ENCODE measurements around the gene MAGOH. TPM values are rescaled to one million over a fixed set of nuclear protein-coding genes. Genes with fewer than 3 reads are reported as not detected.

The MAGOH gene
- total and polyA plus RNA-seq, 9 of the 15 experiments (the other 6 are each of a cell fraction or from before 2014, with no cell fraction given), result 102 to 342 (median 135) TPM

- Histone ChIP-seq H3K27ac (ENCODE audit: extremely low read depth, low read depth, low read length) (no peak overlapping the region), H3K9me1 (ENCODE audit: control insufficient read depth, insufficient read depth, low read length) (no peaks in the 10 kb centered on the region), H3K79me2 (ENCODE audit: control insufficient read depth, insufficient read depth, low read length) (no peaks in the 10 kb centered on the region), H3K4me3 (no peak overlapping the region), H3K4me1 (replicated peaks in 1 of 2; ENCODE audit: control insufficient read depth in 2 of 2, insufficient read depth in 2 of 2, low read length in 2 of 2) (peaks cover 16 to 34% of the 10 kb centered on the region in 2 experiments), H3K9ac (ENCODE audit: insufficient read depth in 1 of 2, low read depth in 2 of 2, low read length in 2 of 2) (no peak overlapping the region), H3K4me2 (ENCODE audit: insufficient read depth, low read length) (peak overlapping the region; percentile 61; the same call in 1 of the 2 replicates), H3K27me3 (ENCODE audit: control insufficient read depth in 2 of 2, insufficient read depth in 2 of 2, low read length in 2 of 2) (peaks cover 20 to 37% of the 10 kb centered on the region in 2 experiments; a peak in 4 of 5 replicates), H4K20me1 (replicated peaks; ENCODE audit: control insufficient read depth, insufficient read depth, low read length) (no peaks in the 10 kb centered on the region), H2AFZ (ENCODE audit: low read depth, low read length) (peak overlapping the region; percentile 93), H3K9me3 (replicated peaks; ENCODE audit: control insufficient read depth, insufficient read depth, low read depth, low read length) (no peaks in the 10 kb centered on the region), H3K36me3 (ENCODE audit: control insufficient read depth, insufficient read depth, low read length) (no peaks in the 10 kb centered on the region)
- ChIA-PET POLR2A (interaction anchor here (0.5 to 4.3 kb wide), 4 partner anchors 8 to 40 kb away, joined by 3 to 19 read pairs (median 5); no protein-coding TSS in a partner anchor), CTCF (ENCODE audit: low intra/inter-chr PET ratio) (interaction anchor here (1.7 kb wide), 1 partner anchor 277 kb away, joined by 8 read pairs; no protein-coding TSS in a partner anchor)
- peak; percentile 81 for ATAC-seq
- WGBS (ENCODE audit: insufficient coverage, low coverage, missing lambda C conversion rate), result 20% methylated on average over 16 of the region's 16 CpGs
- peak; percentile 94 for FAIRE-seq
- no TSS peak for BruUV-seq (replicated peaks)
- peak; percentile 84 to 93 (median 84) for DNase-seq (ENCODE audit: extremely low read depth in 1 of 4, low spot score in 3 of 4)
- in situ Hi-C loops (cut with MboI), result loop anchor here (10.0 to 25.0 kb wide), 2 partner anchors 270 to 477 kb away; partner anchors contain the start of gene ECHDC2
- intact Hi-C loops (cut with micrococcal nuclease), result loop anchor here (2.0 kb wide), 2 partner anchors 55 to 269 kb away; no protein-coding TSS in a partner anchor
- TF ChIP-seq MEIS2 (IDR thresholded peaks at IDR 0.05; ENCODE audit: partially characterized antibody), result peak; percentile 59
- TF ChIP-seq ILK (tag; IDR thresholded peaks at IDR 0.05; ENCODE audit: borderline replicate concordance, low read depth), result no peak
- no peak for TF ChIP-seq ZKSCAN8 (CRISPR knock-in tag; IDR thresholded peaks at IDR 0.05)
- no peak for TF ChIP-seq ZNF408 (CRISPR knock-in tag; IDR thresholded peaks at IDR 0.05; ENCODE audit: low read depth)
- TF ChIP-seq L3MBTL2 (IDR thresholded peaks at IDR 0.05), result peak; percentile 59; the same call in 1 of the 2 replicates
- TF ChIP-seq SMARCB1 (IDR thresholded peaks at IDR 0.05; ENCODE audit: insufficient read length, low read depth), result no peak
- no peak for TF ChIP-seq FIP1L1 (IDR thresholded peaks at IDR 0.05; ENCODE audit: low read depth, low read length, poor library complexity, severe bottlenecking)
- TF ChIP-seq U2AF1 (optimal IDR thresholded peaks at IDR 0.05; ENCODE audit: low read depth, low read length), result no peak
- TF ChIP-seq HNRNPK (IDR thresholded peaks at IDR 0.05; ENCODE audit: low read depth, low read length, poor library complexity, severe bottlenecking), result no peak
- TF ChIP-seq MXI1 (IDR thresholded peaks at IDR 0.05; ENCODE audit: low read depth, low read length), result no peak
- no peak for TF ChIP-seq FOXA1 (IDR thresholded peaks at IDR 0.05; ENCODE audit: borderline replicate concordance)
- TF ChIP-seq MYNN (IDR thresholded peaks at IDR 0.05), result no peak
- no peak for TF ChIP-seq MYNN (CRISPR knock-in tag; IDR thresholded peaks at IDR 0.05)
- TF ChIP-seq GTF2A2 (tag; IDR thresholded peaks at IDR 0.05), result no peak
- no peak for TF ChIP-seq TCFL5 (CRISPR knock-in tag; conservative IDR thresholded peaks at IDR 0.05)
- no peak for TF ChIP-seq E2F4 (CRISPR knock-in tag; IDR thresholded peaks at IDR 0.05; ENCODE audit: low read depth)
- no peak for TF ChIP-seq MEF2A (IDR thresholded peaks at IDR 0.05; ENCODE audit: control insufficient read depth, low read depth, low read length)
- no peak for TF ChIP-seq TAF7 (tag; IDR thresholded peaks at IDR 0.05)
- TF ChIP-seq MIER1 (IDR thresholded peaks at IDR 0.05; ENCODE audit: low read depth), result no peak
- TF ChIP-seq XRCC3 (IDR thresholded peaks at IDR 0.05), result no peak
- TF ChIP-seq THRB (CRISPR knock-in tag; conservative IDR thresholded peaks at IDR 0.05), result no peak
- no peak for TF ChIP-seq ZNF239 (CRISPR knock-in tag; IDR thresholded peaks at IDR 0.05)
- TF ChIP-seq ZC3H4 (CRISPR knock-in tag; IDR thresholded peaks at IDR 0.05; ENCODE audit: borderline replicate concordance), result no peak
Measured at GRCh38 chr1:53182111-53182593, 56.2 kb downstream of the MAGOH start.

Data from K562 (cell line).